Adipocyte (in vitro differentiated cells): ENCODE measurements around the gene GET3.
A peak's percentile ranks its signal among the peaks of the same experiment; 100 is the strongest.

ENCODE experiments used
- DNase-seq: peaks from one replicate; pipeline ENCODE4 v3.0.0-alpha.2; 2015; ENCODE audit warnings: low read depth
- H3K27me3 ChIP-seq: replicated peaks from 2 replicates; pipeline ENCODE4 v1.7.0; 2013; ENCODE audit warnings: mild to moderate bottlenecking, low read length, moderate library complexity; ENCODE audit not compliant: control insufficient read depth, insufficient read depth
- H3K36me3 ChIP-seq: 2 replicates; pipeline ENCODE4 v1.7.0; 2013; ENCODE audit warnings: low read length, mild to moderate bottlenecking, moderate library complexity; ENCODE audit not compliant: control insufficient read depth, insufficient read depth, severe bottlenecking
- H3K4me1 ChIP-seq: 2 replicates; pipeline ENCODE4 v1.7.0; 2013; ENCODE audit warnings: mild to moderate bottlenecking, low read length, moderate library complexity; ENCODE audit not compliant: control insufficient read depth, insufficient read depth
- H3K4me3 ChIP-seq: 2 replicates; pipeline ENCODE4 v1.7.0; 2013; ENCODE audit warnings: mild to moderate bottlenecking, low read length, moderate library complexity
- H3K9ac ChIP-seq: 2 replicates; pipeline ENCODE4 v1.7.0; 2013; ENCODE audit warnings: mild to moderate bottlenecking, low read length, moderate library complexity
- H3K9me3 ChIP-seq: 2 replicates; pipeline ENCODE4 v1.7.0; 2013; ENCODE audit warnings: mild to moderate bottlenecking, low read length, moderate library complexity; ENCODE audit not compliant: control insufficient read depth

GET3 gene

GRCh38 chr19:12789904-12790619 lies 52.8 kb downstream of the GET3 start:
- H3K4me1 ChIP-seq = peaks cover 51% of the 10 kb centered on the region
- H3K9me3 ChIP-seq = no peaks in the 10 kb centered on the region
- H3K9ac ChIP-seq = peak overlapping the region; percentile 99
- no peaks in the 10 kb centered on the region for H3K36me3 ChIP-seq
- DNase-seq = peak; percentile 98
- H3K27me3 ChIP-seq = no peaks in the 10 kb centered on the region
- peak overlapping the region; percentile 99 for H3K4me3 ChIP-seq

- H3K9me3 ChIP-seq = no peaks in the 10 kb centered on the region
- DNase-seq = peak; percentile 52
- H3K27me3 ChIP-seq = no peaks in the 10 kb centered on the region
- H3K9ac ChIP-seq = peak overlapping the region; percentile 99
- peaks cover 47% of the 10 kb centered on the region for H3K4me1 ChIP-seq
- H3K4me3 ChIP-seq = peak overlapping the region; percentile 99
- H3K36me3 ChIP-seq = no peaks in the 10 kb centered on the region
These were observed 53.5 kb downstream of the GET3 start for GRCh38 chr19:12790628-12791344.

- no peaks in the 10 kb centered on the region for H3K9me3 ChIP-seq
- peak within 1 kb of the TSS; percentile 99 for H3K9ac ChIP-seq
- DNase-seq = peak; percentile 98
- no peaks in the 10 kb centered on the region for H3K36me3 ChIP-seq
- peak within 1 kb of the TSS; percentile 99 for H3K4me3 ChIP-seq
- H3K27me3 ChIP-seq = no peaks in the 10 kb centered on the region
- H3K4me1 ChIP-seq = peaks cover 48% of the 10 kb centered on the region
These were observed 54.2 kb downstream of the GET3 start, which contains the start of gene JUNB for GRCh38 chr19:12791345-12792050. Gene JUNB, plus strand, starts transcription at chr19:12791486. Its CDS starts 286 bp downstream, at chr19:12791772.

GRCh38 chr19:12792051-12792852 lies 55.0 kb downstream of the GET3 start:
- H3K4me3 ChIP-seq = peak overlapping the region; percentile 99

GRCh38 chr19:12792853-12793289 lies 55.6 kb downstream of the GET3 start:
- Histone ChIP-seq H3K4me3 (peak overlapping the region; percentile 99), H3K27me3 (no peaks in the 10 kb centered on the region), H3K4me1 (peaks cover 36% of the 10 kb centered on the region), H3K9me3 (no peaks in the 10 kb centered on the region), H3K9ac (peak overlapping the region; percentile 99), H3K36me3 (no peaks in the 10 kb centered on the region)
- DNase-seq = no peak

More at GRCh38 chr19:12792051-12792852, 55.0 kb downstream of the GET3 start:
- DNase-seq = peak; percentile 66
- Histone ChIP-seq H3K9ac (peak overlapping the region; percentile 99), H3K36me3 (no peaks in the 10 kb centered on the region), H3K9me3 (no peaks in the 10 kb centered on the region), H3K4me1 (peaks cover 41% of the 10 kb centered on the region), H3K27me3 (no peaks in the 10 kb centered on the region)

- H3K36me3 ChIP-seq = peaks cover under 1% of the 10 kb centered on the region
- H3K27me3 ChIP-seq = no peaks in the 10 kb centered on the region
- peak overlapping the region; percentile 99 for H3K9ac ChIP-seq
- peak overlapping the region; percentile 99 for H3K4me3 ChIP-seq
- no peaks in the 10 kb centered on the region for H3K9me3 ChIP-seq
- H3K4me1 ChIP-seq = peaks cover 29% of the 10 kb centered on the region
- peak; percentile 97 for DNase-seq
These were observed 56.2 kb downstream of the GET3 start for GRCh38 chr19:12793290-12794195.

GRCh38 chr19:12794196-12794941 lies 57.1 kb downstream of the GET3 start:
- Histone ChIP-seq H3K36me3 (peaks cover 5% of the 10 kb centered on the region), H3K9ac (peak overlapping the region; percentile 99), H3K4me1 (peaks cover 21% of the 10 kb centered on the region), H3K4me3 (peak overlapping the region; percentile 99), H3K9me3 (no peaks in the 10 kb centered on the region), H3K27me3 (no peaks in the 10 kb centered on the region)
- no peak for DNase-seq

GRCh38 chr19:12794971-12795381 lies 57.7 kb downstream of the GET3 start:
- Histone ChIP-seq H3K9ac (peak overlapping the region; percentile 29), H3K4me1 (peaks cover 22% of the 10 kb centered on the region), H3K9me3 (no peaks in the 10 kb centered on the region), H3K4me3 (no peak overlapping the region), H3K27me3 (no peaks in the 10 kb centered on the region), H3K36me3 (peaks cover 11% of the 10 kb centered on the region)
- DNase-seq = no peak

- H3K4me1 ChIP-seq = peaks cover 24% of the 10 kb centered on the region
- H3K4me3 ChIP-seq = no peak overlapping the region
- no peaks in the 10 kb centered on the region for H3K9me3 ChIP-seq
- H3K9ac ChIP-seq = peak overlapping the region; percentile 52
- DNase-seq = peak; percentile 92
- H3K36me3 ChIP-seq = peaks cover 16% of the 10 kb centered on the region
- H3K27me3 ChIP-seq = no peaks in the 10 kb centered on the region
These were observed 59.1 kb downstream of the GET3 start for GRCh38 chr19:12796146-12797071.
